ENCODE results near the gene HDAC9.

The HDAC9 gene

GRCh38 chr7:18558503-18558902, 63.0 kb downstream of the HDAC9 start:
- DNase-seq = no peak

- no peak for DNase-seq
Observed at GRCh38 chr7:18558910-18559309, 63.4 kb downstream of the HDAC9 start.

GRCh38 chr7:18559756-18560155, 64.2 kb downstream of the HDAC9 start:
- no peak for DNase-seq

- DNase-seq = no peak
Observed at GRCh38 chr7:18564779-18565178, 69.2 kb downstream of the HDAC9 start.

GRCh38 chr7:18565337-18565736, 69.8 kb downstream of the HDAC9 start:
- DNase-seq = no peak

GRCh38 chr7:18566205-18566604, 70.7 kb downstream of the HDAC9 start:
- DNase-seq = no peak

- no peak for DNase-seq
Observed at GRCh38 chr7:18566829-18567228, 71.3 kb downstream of the HDAC9 start.

- DNase-seq = no peak
Observed at GRCh38 chr7:18570441-18570840, 74.9 kb downstream of the HDAC9 start.

- DNase-seq = no peak
Observed at GRCh38 chr7:18570890-18571478, 75.4 kb downstream of the HDAC9 start.

- DNase-seq = no peak
Observed at GRCh38 chr7:18572154-18572553, 76.6 kb downstream of the HDAC9 start.

GRCh38 chr7:18572885-18573284, 77.3 kb downstream of the HDAC9 start:
- no peak for DNase-seq

GRCh38 chr7:18573410-18574234, 78.1 kb downstream of the HDAC9 start:
- no peak for DNase-seq

- DNase-seq = no peak
Observed at GRCh38 chr7:18574235-18574540, 78.6 kb downstream of the HDAC9 start.

- no peak for DNase-seq
Observed at GRCh38 chr7:18574676-18575075, 79.1 kb downstream of the HDAC9 start.

- no peak for DNase-seq
Observed at GRCh38 chr7:18575622-18576572, 80.3 kb downstream of the HDAC9 start.

GRCh38 chr7:18577096-18577771, 81.7 kb downstream of the HDAC9 start:
- DNase-seq = no peak

GRCh38 chr7:18579698-18580097, 84.1 kb downstream of the HDAC9 start:
- DNase-seq = no peak

GRCh38 chr7:18580950-18581349, 85.4 kb downstream of the HDAC9 start:
- DNase-seq = no peak

- DNase-seq = no peak
Observed at GRCh38 chr7:18583305-18583704, 87.8 kb downstream of the HDAC9 start.

GRCh38 chr7:18590241-18590640, 94.7 kb downstream of the HDAC9 start:
- DNase-seq = no peak

GRCh38 chr7:18590744-18591340, 95.3 kb downstream of the HDAC9 start:
- no peak for DNase-seq

- no peak for DNase-seq
Observed at GRCh38 chr7:18593602-18594279, 98.2 kb downstream of the HDAC9 start.
